Measurements from ENCODE around the gene ADAMTS2.

GRCh38 chr5:179142434-179143198, 202.6 kb downstream of the ADAMTS2 start:
- TF ChIP-seq EZH2 (IDR thresholded peaks at IDR 0.05; ENCODE audit: insufficient read depth, poor library complexity, severe bottlenecking) (no peak), EZH2phosphoT487 (IDR thresholded peaks at IDR 0.05; ENCODE audit: insufficient read depth, low read depth) (no peak)
